GM21526 (cell line): ENCODE data around the gene GALNT5.

ENCODE experiments used
- ATAC-seq: cut with Tn5 transposase; IDR thresholded peaks from one replicate; pipeline ENCODE4 v1.9.1; 2021; ENCODE audit warnings: moderate library complexity; ENCODE audit not compliant: unreplicated experiment, low FRiP score

GALNT5 gene

GRCh38 chr2:157362627-157363026, 105.1 kb downstream of the GALNT5 start:
- no peak for ATAC-seq

GRCh38 chr2:157363612-157364101, 106.2 kb downstream of the GALNT5 start:
- ATAC-seq, result peak; percentile 30
